Gastroesophageal sphincter (tissue), 3 donors: ENCODE data around the gene IER5L.

Experiments
- CTCF ChIP-seq, 4 experiments: fragments of 200-600 bp in 2 of 4; fragments of 450-650 bp in 2 of 4; sonication (generic) in 1 of 4; IDR thresholded peaks; one replicate each; pipeline ENCODE4 v1.5.1; 2017 to 2019; ENCODE audit warnings: antibody characterized with exemption in 4 of 4, mild to moderate bottlenecking in 2 of 4, moderate library complexity in 2 of 4
- POLR2A ChIP-seq, 2 donors: fragments of 450-650 bp; IDR thresholded peaks; one replicate each; pipeline ENCODE4 v1.6.1; 2017; ENCODE audit warnings: antibody characterized with exemption in 2 of 2, mild to moderate bottlenecking in 2 of 2, moderate library complexity in 1 of 2
- POLR2AphosphoS5 ChIP-seq: sonication (generic); formaldehyde crosslinking; IDR thresholded peaks from one replicate; pipeline ENCODE4 v1.6.1; 2017; ENCODE audit warnings: antibody characterized with exemption

GRCh38 chr9:129164246-129164930 lies 13.7 kb downstream of the IER5L start:
- TF ChIP-seq POLR2A (IDR thresholded peaks at IDR 0.05) (no peak), CTCF (IDR thresholded peaks at IDR 0.05) (no peak), POLR2AphosphoS5 (peak; percentile 22)
